Ovary (tissue), 9 donors: Measurements from ENCODE around the gene CKM. TPM values are rescaled to one million over a fixed set of nuclear protein-coding genes. Genes with fewer than 3 reads are reported as not detected.

Experiments used
- DNase-seq, 5 donors: peaks; one replicate each; pipeline ENCODE4 v3.0.0-alpha.2; 2019 to 2020
- H3K27ac ChIP-seq, 2 donors: fragments of 200-600 bp; one replicate each; pipeline versions ENCODE4 v1.5.1 to v1.8.0; 2019 to 2022
- H3K27me3 ChIP-seq: fragments of 200-600 bp; one replicate; pipeline ENCODE4 v1.8.0; 2022
- H3K36me3 ChIP-seq: fragments of 200-600 bp; sonication (generic); one replicate; pipeline ENCODE4 v1.5.1; 2019
- H3K4me1 ChIP-seq: one replicate; pipeline ENCODE4 v1.8.1; 2013; ENCODE audit warnings: mild to moderate bottlenecking, moderate library complexity; ENCODE audit not compliant: insufficient read depth
- H3K4me3 ChIP-seq: fragments of 200-600 bp; sonication (generic); one replicate; pipeline ENCODE4 v1.5.1; 2017
- H3K9me3 ChIP-seq, 2 donors: fragments of 200-600 bp in 1 of 2; sonication (generic) in 1 of 2; one replicate each; pipeline versions ENCODE4 v1.5.1 to v1.8.1; 2013 to 2019; ENCODE audit warnings: mild to moderate bottlenecking in 1 of 2, moderate library complexity in 1 of 2
- CTCF ChIP-seq, 3 donors: fragments of 450-650 bp in 2 of 3; fragments of 200-600 bp in 1 of 3; IDR thresholded peaks; one replicate each; pipeline versions ENCODE4 v1.5.1 to v1.8.0; 2016 to 2022; ENCODE audit warnings: antibody characterized with exemption in 3 of 3, mild to moderate bottlenecking in 1 of 3
- EP300 ChIP-seq: sonication (generic); formaldehyde crosslinking; IDR thresholded peaks from one replicate; pipeline ENCODE4 v1.6.1; 2017; ENCODE audit warnings: antibody characterized with exemption
- POLR2A ChIP-seq: fragments of 450-650 bp; IDR thresholded peaks from one replicate; pipeline ENCODE4 v1.6.1; 2017; ENCODE audit warnings: antibody characterized with exemption, mild to moderate bottlenecking, moderate library complexity
- WGBS, 3 donors: extraction: QIAGEN DNeasy Blood & Tissue Kit in 1 of 3; methylation state at CpG; one replicate each; pipeline versions ENCODE4 v1.1.5 to v1.1.7; 2013 to 2017; 5-methylcytosine and 5-hydroxymethylcytosine counted together
- intact Hi-C, 4 donors: fragments of 100-400 bp; cut with DNase I; formaldehyde crosslinking; loops; one replicate each; pipeline versions ENCODE4 v1.11.0 to v1.15.1; 2022 to 2023
- polyA plus RNA-seq, 2 donors: library from polyadenylated mRNA; stranded (reverse); fragments of 200-250 nt in 1 of 2; fragments of 350-450 nt in 1 of 2; fragmentation: Illumina TruSeq in 1 of 2; extraction: RNeasy Lipid Tissue Mini Kit (QIAGEN cat#74804) in 1 of 2; gene quantifications; one replicate each; pipeline ENCODE4 v1.2.3, GENCODE V29; 2013 to 2014
- total RNA-seq, 7 donors: library from RNA; depleted of rRNA in 2 of 7; stranded (reverse); fragments of >200 nt in 2 of 7; fragmentation: NEBNext Ultra II Directional in 3 of 7; extraction: Animal tissue kit (Norgen Biotek cat#: 25700) in 3 of 7; gene quantifications; one replicate each; pipeline versions ENCODE4 v1.1.0 to v1.2.4, GENCODE V29; 2016 to 2023
- donor health status: DM: no; HTN: no; CAD: no; lungs with moderate emphysema.
- donor health status: DM: no; HTN: no; CAD: no.
- donor health status: Bipolar disorder and iron deficiency.
- donor health status: DM: yes; HTN: yes; CAD: no.
- donor health status: DM: no; HTN: no; CAD: no.
- donor health status: DM: yes; HTN: yes; CAD: no.

The CKM gene
- total and polyA plus RNA-seq, 9 donors = 0.10 to 0.85 (median 0.55) TPM; not detected in 4

GRCh38 chr19:45256836-45257235 is 65.8 kb downstream of the CKM start:
- no peaks in the 10 kb centered on the region for H3K36me3 ChIP-seq
- DNase-seq = no peak
- peaks cover 8% of the 10 kb centered on the region for H3K4me1 ChIP-seq
- TF ChIP-seq CTCF (IDR thresholded peaks at IDR 0.05) = no peak
- TF ChIP-seq EP300 = no peak
- no peak for TF ChIP-seq POLR2A
- 95 to 96% (median 95%) methylated on average over 4 of the region's 4 CpGs for WGBS, 3 donors
- no peaks in the 10 kb centered on the region for H3K27me3 ChIP-seq
- intact Hi-C loops = no loop called here
- no peak overlapping the region for H3K4me3 ChIP-seq
- H3K27ac ChIP-seq = no peak overlapping the region
- no peaks in the 10 kb centered on the region for H3K9me3 ChIP-seq

Other genes starting within 250 kb of the CKM start
- gene ZNF296, start 246.4 kb downstream of the CKM start, total RNA-seq = 1 to 10 TPM in 1 of 7 donors, under 1 TPM in 6; 0.24 to 2.4 (median 0.52) TPM
- gene ZNF296, start 246.4 kb downstream of the CKM start, polyA plus RNA-seq = under 1 TPM in 1 of 2 donors, not detected in 1; 0.29 TPM
- gene GEMIN7, start 243.6 kb downstream of the CKM start, total RNA-seq = 10 to 100 TPM; 10.4 to 16.0 (median 12.1) TPM
- 10 to 100 TPM in 1 of 2 donors, 1 to 10 TPM in 1; 9.7 to 11.7 TPM for gene GEMIN7, start 243.6 kb downstream of the CKM start, polyA plus RNA-seq
- gene PPP1R37, start 229.7 kb downstream of the CKM start, total RNA-seq = 10 to 100 TPM; 18.5 to 28.4 (median 23.1) TPM
- 10 to 100 TPM in 1 of 2 donors, 1 to 10 TPM in 1; 5.5 to 19.5 TPM for gene PPP1R37, start 229.7 kb downstream of the CKM start, polyA plus RNA-seq
- gene NKPD1, start 161.9 kb downstream of the CKM start, total RNA-seq = under 1 TPM; 0.15 to 0.57 (median 0.20) TPM
- under 1 TPM in 1 of 2 donors, not detected in 1; 0.11 TPM for gene NKPD1, start 161.9 kb downstream of the CKM start, polyA plus RNA-seq
- 10 to 100 TPM; 14.2 to 32.9 (median 23.4) TPM for gene TRAPPC6A, start 144.6 kb downstream of the CKM start, total RNA-seq
- 10 to 100 TPM in 1 of 2 donors, 1 to 10 TPM in 1; 1.8 to 33.7 TPM for gene TRAPPC6A, start 144.6 kb downstream of the CKM start, polyA plus RNA-seq
- 10 to 100 TPM in 4 of 7 donors, 1 to 10 TPM in 3; 4.1 to 12.6 (median 11.9) TPM for gene BLOC1S3, start 144.1 kb downstream of the CKM start, total RNA-seq
- 10 to 100 TPM in 1 of 2 donors, 1 to 10 TPM in 1; 5.2 to 11.3 TPM for gene BLOC1S3, start 144.1 kb downstream of the CKM start, polyA plus RNA-seq
- 1 to 10 TPM in 5 of 7 donors, under 1 TPM in 1, not detected in 1; 0.80 to 3.2 (median 1.4) TPM for gene EXOC3L2, start 77.5 kb downstream of the CKM start, total RNA-seq
- 1 to 10 TPM in 1 of 2 donors, under 1 TPM in 1; 0.63 to 1.4 TPM for gene EXOC3L2, start 77.5 kb downstream of the CKM start, polyA plus RNA-seq
- 10 to 100 TPM; 14.2 to 53.3 (median 43.1) TPM for gene MARK4, start 71.6 kb downstream of the CKM start, total RNA-seq
- gene MARK4, start 71.6 kb downstream of the CKM start, polyA plus RNA-seq = 10 to 100 TPM; 24.6 to 51.5 TPM
- gene KLC3, start 17.9 kb upstream of the CKM start, total RNA-seq = 1 to 10 TPM in 1 of 7 donors, under 1 TPM in 2, not detected in 4; 0.30 to 7.1 (median 0.41) TPM
- under 1 TPM in 1 of 2 donors, not detected in 1; 0.30 TPM for gene KLC3, start 17.9 kb upstream of the CKM start, polyA plus RNA-seq
- gene ERCC2, start 47.7 kb upstream of the CKM start, total RNA-seq = 10 to 100 TPM in 6 of 7 donors, 1 to 10 TPM in 1; 6.3 to 18.6 (median 17.3) TPM
- gene ERCC2, start 47.7 kb upstream of the CKM start, polyA plus RNA-seq = 10 to 100 TPM; 13.1 to 13.3 TPM
- 10 to 100 TPM in 5 of 7 donors, 1 to 10 TPM in 2; 6.8 to 29.1 (median 16.7) TPM for gene PPP1R13L, start 82.2 kb upstream of the CKM start, total RNA-seq
- 10 to 100 TPM; 10.6 to 13.3 TPM for gene PPP1R13L, start 82.2 kb upstream of the CKM start, polyA plus RNA-seq
- gene POLR1G, start 83.8 kb upstream of the CKM start, total RNA-seq = 1 to 10 TPM; 1.5 to 8.5 (median 6.5) TPM
- gene POLR1G, start 83.8 kb upstream of the CKM start, polyA plus RNA-seq = 1 to 10 TPM; 2.7 to 5.4 TPM
- gene ERCC1, start 101.0 kb upstream of the CKM start, total RNA-seq = 10 to 100 TPM; 70.7 to 98.6 (median 83.9) TPM
- 10 to 100 TPM; 41.1 to 64.3 TPM for gene ERCC1, start 101.0 kb upstream of the CKM start, polyA plus RNA-seq
- 100 to 1,000 TPM in 3 of 7 donors, 10 to 100 TPM in 2, 1 to 10 TPM in 2; 2.9 to 295 (median 44.3) TPM for gene FOSB, start 145.1 kb upstream of the CKM start, total RNA-seq
- gene FOSB, start 145.1 kb upstream of the CKM start, polyA plus RNA-seq = 100 to 1,000 TPM in 1 of 2 donors, 1 to 10 TPM in 1; 4.9 to 142 TPM
- gene RTN2, start 174.2 kb upstream of the CKM start, total RNA-seq = 1 to 10 TPM in 5 of 7 donors, under 1 TPM in 2; 0.63 to 4.7 (median 2.5) TPM
- 1 to 10 TPM; 3.0 to 5.0 TPM for gene RTN2, start 174.2 kb upstream of the CKM start, polyA plus RNA-seq
- gene PPM1N, start 175.6 kb upstream of the CKM start, total RNA-seq = 1 to 10 TPM in 3 of 7 donors, under 1 TPM in 3, not detected in 1; 0.40 to 1.7 (median 1.0) TPM
- gene PPM1N, start 175.6 kb upstream of the CKM start, polyA plus RNA-seq = under 1 TPM; 0.21 to 0.93 TPM
- 10 to 100 TPM; 15.7 to 83.2 (median 58.2) TPM for gene VASP, start 184.6 kb upstream of the CKM start, total RNA-seq
- gene VASP, start 184.6 kb upstream of the CKM start, polyA plus RNA-seq = 10 to 100 TPM; 23.9 to 48.4 TPM